ENCODE measurements around the gene CYP3A4. TPM values are rescaled to one million over a fixed set of nuclear protein-coding genes. Genes with fewer than 3 reads are reported as not detected.

Gene CYP3A4
- total RNA-seq, 1 experiment from 2014 or later: not detected

GRCh38 chr7:99729486-99730237 is 54.3 kb downstream of the CYP3A4 start:
- Mint-ChIP-seq H3K36me3 (ENCODE audit: insufficient read depth in 1 of 3, low read depth in 3 of 3) (no peaks in the 10 kb centered on the region), H3K4me3 (no peak overlapping the region), H3K9me3 (no peaks in the 10 kb centered on the region), H3K27ac (no peak overlapping the region; a peak in 1 of 7 replicates), H3K27me3 (ENCODE audit: low read depth) (no peaks in the 10 kb centered on the region), H3K4me1 (no peaks in the 10 kb centered on the region)
- Histone ChIP-seq H3K79me1 (ENCODE audit: insufficient read depth, low read depth, low read length, poor library complexity, severe bottlenecking) (no peaks in the 10 kb centered on the region), H4K20me1 (ENCODE audit: control insufficient read depth, insufficient read depth, insufficient read length) (no peaks in the 10 kb centered on the region), H3K23ac (ENCODE audit: insufficient read length, low read depth, low read length) (no peak overlapping the region), H3K23me2 (ENCODE audit: insufficient read length, low read depth, low read length, poor library complexity, severe bottlenecking) (no peaks in the 10 kb centered on the region), H3K9ac (ENCODE audit: extremely low read depth, insufficient read length, low read length) (no peak overlapping the region), H3K18ac (ENCODE audit: insufficient read length, low read depth, low read length) (no peak overlapping the region), H2BK5ac (ENCODE audit: insufficient read length, low read length) (no peak overlapping the region), H3K27me3 (ENCODE audit: insufficient read depth, low read length) (no peaks in the 10 kb centered on the region), H4K5ac (ENCODE audit: insufficient read length, low read depth, low read length) (no peak overlapping the region), H3K4ac (ENCODE audit: low read depth, low read length) (no peak overlapping the region), H2BK120ac (ENCODE audit: low read depth, low read length, poor library complexity, severe bottlenecking) (no peak overlapping the region), H2AFZ (ENCODE audit: low read length) (no peak overlapping the region), H3K4me2 (ENCODE audit: insufficient read depth, insufficient read length, low read length) (no peak overlapping the region), H2BK12ac (ENCODE audit: insufficient read length, low read depth, low read length) (no peak overlapping the region), H3K9me3 (ENCODE audit: control insufficient read depth, low read depth, low read length) (no peaks in the 10 kb centered on the region), H3K14ac (ENCODE audit: insufficient read depth, low read length) (no peak overlapping the region), H2BK20ac (ENCODE audit: low read depth, low read length, poor library complexity, severe bottlenecking) (no peak overlapping the region), H3K4me1 (ENCODE audit: insufficient read depth, low read length) (no peaks in the 10 kb centered on the region), H2AK5ac (ENCODE audit: insufficient read length, low read length) (no peak overlapping the region), H3K27ac (ENCODE audit: insufficient read length, low read depth, low read length) (no peak overlapping the region), H4K8ac (replicated peaks; ENCODE audit: insufficient read length, low read depth, low read length) (no peak overlapping the region), H2BK15ac (ENCODE audit: low read depth, low read length) (no peak overlapping the region), H3K79me2 (ENCODE audit: insufficient read depth, low read length) (no peaks in the 10 kb centered on the region), H3T11ph (ENCODE audit: low read length) (no peak overlapping the region), H4K91ac (ENCODE audit: insufficient read length, low read depth, low read length) (no peak overlapping the region), H3K56ac (ENCODE audit: insufficient read length, low read depth, low read length) (no peak overlapping the region)
- no peak for TF ChIP-seq CTCF (conservative IDR thresholded peaks at IDR 0.05)
- no CpG with 5 or more reads among the region's 5 CpGs for WGBS (ENCODE audit: extremely low coverage, insufficient read length, low lambda C conversion rate)
- DNase-seq: no peak
